GM19324 (cell line): ENCODE results near the gene MRPL48.
A peak's percentile ranks its signal among the peaks of the same experiment; 100 is the strongest.
"Not testable (repeated sequence)": the region's sequence is repeated elsewhere in the genome, so short reads cannot be mapped to it uniquely, and the experiment has no call there.

ENCODE experiments used
- ATAC-seq: cut with Tn5 transposase; IDR thresholded peaks from one replicate; pipeline ENCODE4 v1.9.1; 2021; ENCODE audit warnings: mild to moderate bottlenecking, moderate library complexity; ENCODE audit not compliant: unreplicated experiment, low FRiP score

MRPL48 gene

DNA sequence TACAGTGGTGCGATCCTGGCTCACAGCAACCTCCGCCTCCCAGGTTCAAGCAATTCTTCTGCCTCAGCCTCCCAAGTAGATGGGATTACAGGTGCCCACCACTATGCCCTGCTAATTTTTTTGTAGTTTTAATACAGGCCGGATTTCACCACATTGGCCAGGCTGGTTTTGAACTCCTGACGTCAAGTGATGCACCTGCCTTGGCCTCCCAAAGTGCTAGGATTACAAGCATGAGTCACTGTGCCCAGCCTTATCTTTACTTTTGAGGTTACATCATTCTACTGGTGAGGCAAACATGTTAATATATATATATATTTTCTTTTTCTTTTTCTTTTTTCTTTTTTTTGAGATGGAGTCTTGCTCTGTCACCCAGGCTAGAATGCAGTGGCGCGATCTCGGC, 16.9 kb upstream of the MRPL48 start:
- not testable (repeated sequence) for ATAC-seq

DNA sequence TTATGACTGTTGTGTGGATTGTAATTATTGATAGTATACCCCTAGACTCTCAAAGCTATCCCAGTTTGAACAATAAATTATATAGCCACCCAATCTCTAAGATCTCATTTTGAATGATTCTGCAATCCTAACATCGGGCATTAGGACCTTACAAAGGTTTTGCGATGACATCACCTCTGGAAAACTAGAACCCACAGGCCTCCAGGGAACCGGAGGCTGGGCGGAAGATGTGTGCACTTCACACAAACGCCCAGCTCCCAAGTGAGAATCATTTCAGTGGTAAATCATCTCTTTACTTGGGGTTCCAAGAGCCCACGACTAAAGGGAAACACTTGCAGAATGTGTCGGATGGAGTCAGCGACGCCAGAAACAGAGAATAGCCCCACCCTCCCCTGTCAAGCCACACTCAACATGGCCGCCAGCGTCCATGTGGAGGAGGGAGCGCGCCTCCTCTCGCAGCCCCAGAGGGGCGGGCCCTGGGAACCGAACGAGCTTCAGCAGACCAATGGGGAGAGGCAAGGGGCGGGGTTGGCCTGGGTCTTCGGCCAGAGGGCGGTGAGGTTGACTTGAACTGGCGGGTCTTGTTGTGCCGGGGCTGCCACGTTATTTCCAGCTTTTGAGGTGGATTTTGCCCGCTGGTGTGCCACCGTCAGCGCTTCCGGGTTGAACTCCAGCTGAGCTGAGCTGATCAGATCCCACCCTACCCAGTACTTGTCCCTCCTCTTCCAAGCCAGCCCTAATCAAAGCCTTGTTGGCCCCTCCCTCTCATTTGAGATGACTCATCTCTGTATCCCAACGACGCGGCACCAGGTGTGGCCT, 8.4 kb upstream of the MRPL48 start:
- peak; percentile 99 for ATAC-seq

DNA sequence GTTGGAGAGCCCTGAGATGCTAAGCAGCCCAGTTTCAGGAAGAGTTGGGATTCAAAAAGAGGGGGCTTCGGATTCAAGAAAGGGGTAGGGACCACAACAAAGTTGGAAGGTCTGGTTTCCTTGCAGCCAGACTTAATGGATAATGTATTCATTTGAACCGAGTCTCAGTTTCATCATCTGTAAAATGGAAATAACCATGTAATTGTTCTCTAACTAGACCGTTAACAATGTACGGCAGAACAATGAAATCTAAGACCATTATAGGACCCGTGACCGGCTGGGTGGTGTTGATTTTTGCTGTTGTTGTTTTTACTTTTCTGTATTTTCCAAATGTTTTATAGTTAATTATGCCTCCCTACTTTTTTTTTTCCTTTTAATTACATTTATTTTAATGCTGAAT, 6.4 kb upstream of the MRPL48 start:
- no peak for ATAC-seq

DNA sequence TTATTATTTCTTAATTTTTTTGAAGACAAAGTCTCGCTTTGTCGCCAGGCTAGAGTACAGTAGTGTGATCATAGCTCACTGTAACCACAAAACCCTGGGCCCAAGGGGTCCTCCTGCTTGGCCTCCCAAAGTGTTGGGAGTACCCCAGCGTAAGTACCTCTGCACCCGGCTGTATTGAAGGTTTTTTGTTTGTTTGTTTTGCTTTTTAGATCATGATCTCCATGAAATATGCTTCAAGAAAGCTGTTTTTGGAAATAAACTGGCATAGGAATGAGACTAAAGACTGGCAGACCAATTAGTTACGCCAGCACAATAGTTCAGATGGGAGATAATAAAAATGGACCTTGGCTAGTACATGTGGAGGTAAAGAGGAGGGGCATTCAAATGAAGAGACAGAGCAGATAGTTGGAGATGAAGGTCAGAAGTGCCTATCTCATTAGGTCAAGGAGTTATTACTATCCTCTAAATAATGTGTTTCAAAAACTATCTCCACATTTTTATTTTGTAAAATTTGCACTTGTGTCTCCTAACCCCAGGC, 4.1 kb upstream of the MRPL48 start:
- ATAC-seq = no peak

DNA sequence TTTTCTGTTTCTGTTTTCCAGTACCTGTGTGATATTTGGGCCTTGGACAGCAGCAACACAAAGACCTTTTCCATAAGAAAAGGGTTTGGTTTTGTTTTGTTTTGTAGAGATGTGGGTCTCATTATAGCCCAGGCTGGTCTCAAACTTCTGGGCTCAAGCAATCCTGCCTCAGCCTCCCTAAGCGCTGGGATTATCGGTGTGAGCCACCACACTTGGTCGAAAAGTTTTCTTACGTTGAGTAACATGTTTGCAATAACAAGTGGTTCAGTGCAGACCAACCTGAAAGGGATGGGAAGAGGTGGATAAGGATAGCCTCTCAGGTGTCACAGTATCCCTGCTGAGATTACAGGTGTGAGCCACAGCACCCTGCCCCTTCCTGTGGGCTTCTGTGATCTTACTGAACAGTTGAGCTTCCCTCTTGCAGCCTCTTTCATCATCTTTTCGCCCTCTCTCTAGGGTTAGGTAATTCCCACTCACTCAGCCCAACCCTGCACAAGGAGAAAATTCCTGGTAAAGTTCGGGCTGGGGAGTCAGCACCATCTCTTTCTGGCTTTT, 3.5 kb upstream of the MRPL48 start:
- ATAC-seq = no peak

DNA sequence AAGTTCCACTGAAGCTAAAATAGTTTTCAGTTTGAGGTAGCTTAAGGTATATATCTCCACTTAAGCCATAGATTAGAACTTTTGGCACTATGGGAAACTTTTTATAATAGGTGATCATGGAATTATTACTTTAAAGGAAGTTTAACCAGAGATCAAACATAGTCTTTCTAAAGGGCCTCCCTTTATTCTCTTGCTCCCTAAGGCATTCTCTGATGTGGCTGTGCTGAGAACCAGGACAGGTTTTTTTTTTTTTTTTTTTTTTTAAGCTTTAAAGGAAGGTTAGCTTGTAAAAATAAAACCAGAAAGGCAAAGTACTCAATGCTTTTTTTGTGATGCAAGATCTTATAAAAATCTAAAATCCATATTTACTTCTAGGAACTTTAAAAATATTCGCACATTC, 2.9 kb upstream of the MRPL48 start:
- no peak for ATAC-seq

DNA sequence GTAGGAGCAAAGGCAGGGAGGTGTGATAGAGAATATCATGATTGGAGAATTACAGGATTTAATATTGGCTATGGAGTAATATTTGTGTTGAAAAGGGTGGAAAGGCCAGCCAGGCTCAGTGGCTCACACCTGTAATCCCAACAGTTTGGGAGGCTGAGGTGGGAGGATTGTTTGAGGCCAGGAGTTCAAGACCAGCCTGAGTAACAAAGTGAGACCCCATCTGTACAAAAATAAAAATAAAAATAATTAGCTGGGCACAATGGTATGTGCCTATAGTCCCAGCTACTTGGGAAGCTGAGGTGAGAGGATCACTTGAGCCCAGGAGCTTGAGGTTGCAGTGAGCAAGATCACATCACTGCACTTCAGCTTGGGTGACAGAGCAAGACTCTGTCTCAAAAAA, 2.2 kb upstream of the MRPL48 start:
- ATAC-seq = not testable (repeated sequence)

DNA sequence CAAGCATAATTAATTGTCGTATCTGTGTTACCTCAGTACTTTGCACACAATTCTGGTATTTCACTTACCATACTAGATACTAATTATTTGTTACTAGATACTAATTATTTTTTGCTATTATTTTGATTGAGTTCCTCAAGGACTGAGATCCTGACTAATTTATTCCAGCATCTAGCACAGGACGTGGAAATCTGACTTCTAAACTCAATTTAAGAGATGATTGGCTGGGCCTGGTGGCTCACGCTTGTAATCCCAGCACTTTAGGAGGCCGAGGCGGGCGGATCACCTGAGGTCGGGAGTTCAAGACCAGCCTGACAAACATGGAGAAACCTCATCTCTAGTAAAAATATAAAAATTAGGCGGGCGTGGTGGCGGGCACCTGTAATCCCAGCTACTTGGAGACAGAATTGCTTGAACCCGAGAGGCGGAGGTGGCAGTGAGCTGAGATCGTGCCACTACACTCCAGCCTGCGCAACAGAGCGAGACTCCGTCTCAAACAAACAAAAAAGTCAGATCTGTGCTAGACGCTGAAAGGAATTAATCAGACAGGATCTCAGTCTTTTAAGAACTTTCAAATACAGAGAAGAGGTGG, 527 bp upstream of the MRPL48 start:
- ATAC-seq = no peak

DNA sequence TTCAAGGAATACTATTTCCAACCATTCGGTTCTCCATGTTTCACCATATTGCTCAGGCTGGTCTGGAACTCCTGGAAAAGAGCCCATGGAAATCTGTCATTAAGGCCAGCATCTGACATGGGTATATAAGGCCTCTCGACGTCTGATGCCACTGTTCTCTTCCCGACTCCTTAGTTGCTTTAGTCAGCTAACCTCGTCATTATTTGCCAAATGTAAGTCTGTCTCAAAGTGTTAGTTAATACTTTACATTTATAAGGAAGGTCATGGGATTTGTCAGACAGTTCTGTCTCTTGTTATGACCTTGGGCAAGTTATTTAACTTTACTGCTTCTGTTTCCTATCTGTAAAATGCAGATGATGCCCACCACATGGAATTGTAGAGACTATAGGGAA, 1.6 kb downstream of the MRPL48 start:
- ATAC-seq = no peak

DNA sequence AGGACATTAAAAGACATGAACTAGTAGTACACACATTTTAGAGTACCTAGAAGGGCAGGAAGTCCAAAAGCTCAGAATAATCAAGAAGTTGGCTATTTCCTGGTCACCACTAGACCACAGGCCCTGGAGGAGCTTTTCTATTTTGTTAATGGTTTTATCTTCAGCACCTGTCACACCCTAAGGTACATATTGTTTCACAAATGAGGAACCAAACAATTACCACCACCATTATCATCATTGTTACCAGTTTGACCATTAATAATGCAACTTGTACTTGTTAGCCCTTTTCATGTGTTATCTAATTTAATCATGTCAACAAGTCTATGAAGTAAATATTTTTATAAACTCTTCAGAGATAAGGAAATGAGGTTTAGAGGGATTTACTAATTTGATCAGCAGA, 4.9 kb downstream of the MRPL48 start:
- no peak for ATAC-seq

DNA sequence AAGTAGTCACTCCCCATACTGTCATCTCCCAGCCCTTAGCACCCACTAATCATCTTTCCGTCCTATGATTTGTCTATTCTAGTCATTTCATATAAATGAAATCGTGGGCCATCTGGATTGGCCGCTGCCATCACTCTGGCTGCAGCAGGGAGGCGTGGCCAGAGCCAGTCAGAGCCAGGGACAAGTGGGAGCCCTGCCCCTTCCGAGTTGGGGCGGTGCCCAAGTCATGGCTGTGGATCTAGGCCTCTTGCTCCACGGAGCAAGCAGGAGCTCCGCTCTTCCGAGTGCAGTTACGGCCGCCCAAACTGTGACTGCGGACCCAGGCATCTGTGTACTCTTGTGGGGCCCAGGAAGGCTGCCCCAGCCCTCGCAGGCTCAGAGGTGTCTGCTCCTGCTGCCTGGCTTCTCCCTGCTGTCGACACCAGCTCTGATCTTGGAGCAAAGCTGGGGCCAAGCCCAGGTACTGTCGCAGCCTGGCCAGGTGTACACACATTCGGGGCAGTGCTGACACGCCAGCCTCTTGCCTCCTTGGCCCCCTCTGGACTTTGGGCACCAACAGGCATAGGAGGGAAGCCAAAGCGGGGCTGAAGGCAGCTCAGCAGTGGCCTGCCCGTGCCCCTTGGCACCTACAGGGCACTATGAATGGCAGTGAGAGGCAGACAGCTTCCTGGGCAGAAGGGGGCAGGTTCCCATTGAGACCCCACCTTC, 8.4 kb downstream of the MRPL48 start:
- ATAC-seq = no peak

DNA sequence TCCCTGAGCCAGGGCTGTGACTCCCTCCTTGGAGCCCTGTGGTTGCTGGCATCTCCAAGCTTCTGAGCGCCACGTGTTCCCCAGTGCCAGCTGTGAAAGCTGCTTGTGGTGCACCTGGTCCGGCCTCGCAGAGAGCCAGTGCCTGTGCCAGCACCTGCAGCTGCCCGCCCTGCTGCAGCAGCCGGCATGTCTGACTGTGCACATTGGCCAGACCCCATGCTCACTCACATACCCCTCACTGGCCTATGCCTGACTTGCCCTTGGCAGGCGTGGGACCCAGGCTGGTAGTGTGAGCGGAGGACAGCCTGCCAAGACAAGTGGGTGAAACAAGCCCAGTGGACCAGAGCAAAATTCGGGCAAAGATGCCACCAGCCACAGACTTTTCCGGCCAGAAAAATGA, 9.8 kb downstream of the MRPL48 start:
- ATAC-seq = no peak

DNA sequence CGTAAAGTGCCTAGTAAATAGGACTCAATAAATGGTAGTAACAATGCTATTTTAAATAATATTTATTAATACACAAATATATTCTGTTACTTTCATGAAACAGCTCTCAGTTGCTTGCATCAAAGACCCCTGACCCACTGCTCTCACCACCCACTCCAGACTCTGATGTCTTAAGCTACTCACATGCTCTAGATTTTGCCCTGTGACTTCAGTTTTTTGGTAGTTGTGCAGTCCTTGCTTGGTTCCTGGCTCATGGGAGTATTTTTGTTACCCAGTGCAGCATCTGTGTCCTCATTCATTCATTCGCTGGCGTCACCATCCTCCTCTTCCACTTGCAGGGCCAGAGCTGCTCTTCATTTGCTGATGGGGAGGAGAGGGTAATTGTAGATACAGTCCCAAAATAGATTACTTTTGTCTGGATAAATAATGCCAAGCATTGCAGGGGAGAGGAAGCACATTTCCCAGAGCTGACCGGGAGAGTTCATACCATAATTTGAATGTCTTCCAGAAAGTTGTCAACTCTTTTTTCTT, 12.7 kb downstream of the MRPL48 start:
- no peak for ATAC-seq

DNA sequence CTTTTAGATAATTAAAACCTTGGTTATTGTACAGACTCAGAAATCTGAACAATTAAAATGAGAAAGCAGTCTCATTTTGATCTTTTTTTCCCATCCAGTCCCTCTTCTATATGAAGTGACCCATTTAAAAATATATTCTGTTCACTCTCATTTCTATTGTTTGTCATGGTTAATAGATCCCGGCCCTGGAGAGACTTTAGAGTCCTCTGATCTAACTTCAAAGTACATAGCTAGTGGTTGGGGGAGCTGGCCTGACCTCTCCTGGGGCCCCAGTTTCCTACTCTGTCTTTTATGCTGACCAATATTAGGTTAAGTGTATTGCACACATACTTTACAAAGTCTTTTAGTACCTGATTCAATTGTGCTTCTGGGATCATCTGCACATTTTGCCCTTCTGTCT, 13.5 kb downstream of the MRPL48 start:
- no peak for ATAC-seq

DNA sequence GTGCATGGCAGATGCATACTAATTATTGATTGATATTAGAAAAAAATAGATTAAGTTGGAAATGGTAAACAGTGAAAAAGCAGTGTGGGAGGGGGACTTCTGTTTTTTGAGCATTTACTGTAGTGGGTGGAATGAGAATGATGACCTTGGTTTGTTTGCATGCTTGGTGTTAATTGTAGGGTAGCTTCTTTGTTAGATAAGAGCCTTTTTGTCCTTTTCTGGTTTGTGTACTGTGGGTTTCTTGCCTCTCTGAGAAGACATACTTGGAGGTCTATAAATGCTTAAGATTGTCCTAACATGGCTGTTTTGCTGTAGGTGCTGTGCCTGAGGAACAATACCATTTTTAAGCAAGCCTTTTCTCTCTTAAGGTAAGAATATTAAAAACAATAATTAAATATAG, 17.0 kb downstream of the MRPL48 start:
- no peak for ATAC-seq

DNA sequence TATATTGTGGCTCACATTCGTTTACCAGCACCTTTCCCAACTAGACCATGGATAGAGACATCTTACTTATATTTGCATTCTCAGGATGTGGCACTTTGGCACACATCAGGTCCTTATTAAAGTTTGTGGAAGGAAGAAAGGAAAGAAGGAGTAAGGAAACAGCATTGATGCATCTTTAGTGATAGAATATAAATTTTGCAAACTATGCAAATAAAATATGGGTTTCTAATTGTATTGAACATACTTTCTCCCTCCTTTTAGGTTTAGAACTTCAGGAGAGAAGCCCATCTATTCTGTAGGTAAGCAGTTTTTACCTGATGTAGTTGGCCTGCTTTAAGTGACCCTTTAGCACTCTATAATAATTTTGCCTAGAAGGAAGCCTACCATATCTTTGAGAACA, 20.4 kb downstream of the MRPL48 start:
- ATAC-seq = no peak

DNA sequence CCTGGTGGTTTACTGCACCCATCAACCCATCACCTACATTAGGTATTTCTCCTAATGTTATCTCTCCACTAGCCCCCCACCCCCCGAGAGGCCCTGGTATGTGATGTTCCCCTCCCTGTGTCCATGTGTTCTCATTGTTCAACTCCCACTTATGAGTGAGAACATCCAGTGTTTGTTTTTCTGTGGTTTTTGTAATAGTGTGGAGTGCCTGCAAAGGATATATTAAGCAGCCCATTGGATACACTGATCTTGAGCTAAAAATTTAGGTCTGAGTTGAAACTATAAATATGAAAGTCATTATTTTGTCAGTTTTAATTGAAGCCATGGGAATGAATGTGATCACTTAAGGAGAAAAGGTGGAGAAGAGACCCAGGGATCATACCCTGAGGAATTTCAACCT, 23.0 kb downstream of the MRPL48 start:
- ATAC-seq = no peak

DNA sequence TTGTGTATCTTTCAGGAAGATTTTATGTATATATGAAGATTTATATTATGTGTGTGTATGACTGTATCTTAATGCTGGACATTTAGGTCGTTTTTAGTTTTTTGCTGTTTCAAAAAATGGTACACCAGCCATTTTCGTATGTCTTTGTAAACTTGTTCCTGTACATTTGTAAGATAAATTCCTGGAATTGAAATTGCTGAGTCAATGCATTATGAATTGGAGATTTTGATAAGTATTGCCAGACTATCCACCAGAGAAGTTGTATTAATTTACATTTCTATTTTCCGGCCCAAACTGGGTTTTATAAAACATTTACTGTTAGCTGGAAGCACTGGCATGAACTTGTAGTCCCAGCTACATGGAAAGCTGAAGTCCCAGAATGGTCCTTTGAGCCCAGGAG, 24.6 kb downstream of the MRPL48 start:
- ATAC-seq = no peak

DNA sequence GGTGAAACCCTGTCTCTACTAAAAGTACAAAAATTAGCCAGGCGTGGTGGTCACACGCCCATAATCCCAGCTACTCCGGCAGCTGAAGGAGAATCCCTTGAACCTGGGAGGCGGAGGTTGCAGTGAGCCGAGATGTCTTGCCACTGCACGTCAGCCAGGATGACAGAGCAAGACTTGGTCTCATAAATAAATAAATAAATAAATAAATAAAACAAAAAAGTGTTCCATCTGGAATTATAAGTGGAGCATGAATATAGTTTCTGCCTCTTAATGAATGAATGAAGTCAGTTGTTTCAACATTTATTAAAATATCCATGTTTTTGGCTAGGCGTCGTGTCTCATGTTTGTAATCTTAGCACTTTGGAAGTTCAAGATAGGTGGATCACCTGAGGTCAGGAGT, 27.1 kb downstream of the MRPL48 start:
- ATAC-seq = no peak

DNA sequence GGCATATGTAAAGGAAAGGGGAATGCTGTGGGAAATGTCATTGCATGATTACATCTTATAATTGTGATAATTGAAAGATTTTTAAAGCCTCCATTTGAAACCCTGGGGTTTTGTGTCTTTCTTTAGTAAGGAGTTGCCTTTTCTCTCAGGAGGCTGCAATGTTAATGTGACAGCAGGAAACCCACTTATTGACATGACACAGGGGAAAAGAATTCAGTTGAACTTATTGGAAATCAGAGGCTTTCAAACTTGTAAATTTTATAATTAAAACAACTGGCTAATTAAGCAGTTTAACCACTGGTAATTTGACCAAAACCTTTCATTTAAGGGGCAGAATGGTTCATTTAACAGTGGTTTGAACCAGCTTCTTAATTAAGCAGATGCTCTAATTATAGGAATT, 31.2 kb downstream of the MRPL48 start:
- no peak for ATAC-seq

DNA sequence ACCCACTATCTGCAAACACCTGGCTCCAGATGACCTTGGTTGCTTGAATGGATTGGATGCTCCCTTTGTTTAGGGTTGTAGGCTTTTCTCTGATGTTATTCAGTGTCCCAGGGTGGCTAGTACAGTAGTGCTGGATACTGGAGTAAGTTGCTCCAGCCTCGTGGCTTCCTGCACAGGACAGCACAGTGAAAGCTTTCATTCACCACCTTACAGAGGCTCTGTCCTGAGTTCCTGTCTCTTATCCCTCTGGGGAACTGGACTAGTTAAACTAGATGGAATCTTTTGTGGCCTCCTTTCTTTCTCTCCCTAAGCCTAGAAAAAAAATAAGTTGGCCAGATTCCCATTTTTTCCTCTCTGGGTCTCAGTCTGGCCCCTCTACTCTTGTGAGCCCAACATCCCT, 42.6 kb downstream of the MRPL48 start:
- no peak for ATAC-seq
